Measurements from ENCODE around the gene JAK1. TPM values are rescaled to one million over a fixed set of nuclear protein-coding genes. Genes with fewer than 3 reads are reported as not detected.
A peak's percentile ranks its signal among the peaks of the same experiment; 100 is the strongest.

JAK1 gene
- total RNA-seq, 3 donors from 2014 or later (not counting 1 experiment from before 2014, with no cell fraction given): 507 to 626 (median 526) TPM

DNA sequence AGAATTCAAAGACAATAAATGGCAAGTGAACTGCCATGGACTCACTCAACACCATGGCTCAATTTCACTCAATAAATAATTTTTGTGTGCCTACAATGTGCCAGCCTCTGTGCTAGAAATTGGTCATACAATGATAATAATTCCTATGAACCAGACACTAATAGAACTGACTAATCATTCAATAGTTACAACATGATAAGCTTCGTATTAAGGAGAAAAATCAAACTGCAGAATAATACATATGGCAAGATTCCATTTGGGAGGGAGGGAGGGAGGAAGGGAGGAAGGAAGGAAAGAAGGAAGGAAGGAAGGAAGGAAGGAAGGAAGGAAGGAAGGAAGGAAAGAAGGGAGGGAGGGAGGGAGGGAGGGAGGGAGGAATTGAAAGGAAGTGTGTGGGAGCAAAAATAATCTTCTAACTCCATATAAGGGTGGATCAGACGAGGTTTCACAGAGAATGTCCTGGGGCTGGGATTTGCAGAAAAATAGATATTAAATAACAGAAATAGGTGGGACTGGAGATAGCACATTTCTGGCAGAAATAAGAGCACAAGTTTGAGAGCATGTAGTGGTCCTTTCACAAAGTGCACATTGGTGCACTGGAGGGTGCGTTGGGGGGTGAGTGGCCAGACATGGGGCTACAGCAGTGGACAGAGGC, 52.9 kb downstream of the JAK1 start:
- intact Hi-C loops (cut with micrococcal nuclease): loop anchor here (2.0 kb wide), 1 partner anchor 13 kb away; no protein-coding TSS in a partner anchor

DNA sequence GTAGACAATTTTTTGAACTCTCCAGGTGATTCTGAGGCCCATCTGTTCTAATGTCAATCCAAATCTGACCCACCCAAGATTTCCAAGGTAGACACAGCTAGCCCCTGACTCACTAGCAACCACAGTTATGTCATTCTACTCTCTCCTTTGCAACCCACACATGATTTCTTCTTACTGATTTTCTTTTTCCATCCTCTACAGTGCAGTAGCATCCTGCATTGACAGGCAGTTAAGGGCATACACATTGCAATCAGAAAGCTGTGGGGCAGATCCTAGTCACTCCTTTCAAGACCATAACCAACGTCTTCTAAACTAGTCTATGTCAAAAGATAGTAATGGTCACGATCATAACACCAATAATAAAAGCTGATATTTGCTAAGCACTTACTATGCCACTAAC, 54.2 kb downstream of the JAK1 start:
- peak overlapping the region; percentile 84 to 93 for H3K27ac Mint-ChIP-seq
- H3K4me3 Mint-ChIP-seq: peak overlapping the region; percentile 8
- intact Hi-C loops (cut with micrococcal nuclease): no loop called here
- H3K36me3 Mint-ChIP-seq: no peaks in the 10 kb centered on the region
- TF ChIP-seq, protein P1, sequence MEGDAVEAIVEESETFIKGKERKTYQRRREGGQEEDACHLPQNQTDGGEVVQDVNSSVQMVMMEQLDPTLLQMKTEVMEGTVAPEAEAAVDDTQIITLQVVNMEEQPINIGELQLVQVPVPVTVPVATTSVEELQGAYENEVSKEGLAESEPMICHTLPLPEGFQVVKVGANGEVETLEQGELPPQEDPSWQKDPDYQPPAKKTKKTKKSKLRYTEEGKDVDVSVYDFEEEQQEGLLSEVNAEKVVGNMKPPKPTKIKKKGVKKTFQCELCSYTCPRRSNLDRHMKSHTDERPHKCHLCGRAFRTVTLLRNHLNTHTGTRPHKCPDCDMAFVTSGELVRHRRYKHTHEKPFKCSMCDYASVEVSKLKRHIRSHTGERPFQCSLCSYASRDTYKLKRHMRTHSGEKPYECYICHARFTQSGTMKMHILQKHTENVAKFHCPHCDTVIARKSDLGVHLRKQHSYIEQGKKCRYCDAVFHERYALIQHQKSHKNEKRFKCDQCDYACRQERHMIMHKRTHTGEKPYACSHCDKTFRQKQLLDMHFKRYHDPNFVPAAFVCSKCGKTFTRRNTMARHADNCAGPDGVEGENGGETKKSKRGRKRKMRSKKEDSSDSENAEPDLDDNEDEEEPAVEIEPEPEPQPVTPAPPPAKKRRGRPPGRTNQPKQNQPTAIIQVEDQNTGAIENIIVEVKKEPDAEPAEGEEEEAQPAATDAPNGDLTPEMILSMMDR (IDR thresholded peaks at IDR 0.05): no peak
- DNase-seq (no peak), ATAC-seq (peak in 1 of 3 donors; percentile 33)
- WGBS (ENCODE audit: insufficient coverage): 64% methylated on average over 2 of the region's 2 CpGs
- Histone ChIP-seq H3K27me3 (ENCODE audit: control insufficient read depth, insufficient read depth, low read length) (no peaks in the 10 kb centered on the region), H3K4me1 (ENCODE audit: control insufficient read depth, insufficient read depth, low read length) (peaks cover 49% of the 10 kb centered on the region), H3K36me3 (ENCODE audit: control insufficient read depth, insufficient read depth, low read length) (no peaks in the 10 kb centered on the region), H3K27ac (ENCODE audit: low read length) (no peak overlapping the region), H3K9me3 (ENCODE audit: control insufficient read depth, insufficient read depth, low read length) (no peaks in the 10 kb centered on the region), H3K4me3 (ENCODE audit: low read length) (no peak overlapping the region)
- no peaks in the 10 kb centered on the region for H3K27me3 Mint-ChIP-seq (ENCODE audit: low read depth in 2 of 2)
- no peaks in the 10 kb centered on the region for H3K9me3 Mint-ChIP-seq
- H3K4me1 Mint-ChIP-seq: peaks cover 97 to 98% of the 10 kb centered on the region in 2 donors

More for the DNA sequence above, 52.9 kb downstream of the JAK1 start:
- no peaks in the 10 kb centered on the region for H3K36me3 Mint-ChIP-seq
- H3K27me3 Mint-ChIP-seq (ENCODE audit: low read depth in 2 of 2): no peaks in the 10 kb centered on the region
- WGBS (ENCODE audit: insufficient coverage): 78% methylated on average over 2 of the region's 3 CpGs
- peaks cover 98% of the 10 kb centered on the region in 2 donors for H3K4me1 Mint-ChIP-seq
- H3K36me3 ChIP-seq (ENCODE audit: control insufficient read depth, insufficient read depth, low read length): no peaks in the 10 kb centered on the region
- peak overlapping the region; percentile 84 to 93 for H3K27ac Mint-ChIP-seq
- TF ChIP-seq, protein P1 (IDR thresholded peaks at IDR 0.05): no peak
- no peaks in the 10 kb centered on the region for H3K9me3 ChIP-seq (ENCODE audit: control insufficient read depth, insufficient read depth, low read length)
- H3K4me3 Mint-ChIP-seq: peak overlapping the region; percentile 77
- H3K4me3 ChIP-seq (ENCODE audit: low read length): no peak overlapping the region
- no peak for DNase-seq
- ATAC-seq: no peak
- H3K4me1 ChIP-seq (ENCODE audit: control insufficient read depth, insufficient read depth, low read length): peaks cover 61% of the 10 kb centered on the region
- H3K9me3 Mint-ChIP-seq: no peaks in the 10 kb centered on the region
- H3K27ac ChIP-seq (ENCODE audit: low read length): no peak overlapping the region
- no peaks in the 10 kb centered on the region for H3K27me3 ChIP-seq (ENCODE audit: control insufficient read depth, insufficient read depth, low read length)

DNA sequence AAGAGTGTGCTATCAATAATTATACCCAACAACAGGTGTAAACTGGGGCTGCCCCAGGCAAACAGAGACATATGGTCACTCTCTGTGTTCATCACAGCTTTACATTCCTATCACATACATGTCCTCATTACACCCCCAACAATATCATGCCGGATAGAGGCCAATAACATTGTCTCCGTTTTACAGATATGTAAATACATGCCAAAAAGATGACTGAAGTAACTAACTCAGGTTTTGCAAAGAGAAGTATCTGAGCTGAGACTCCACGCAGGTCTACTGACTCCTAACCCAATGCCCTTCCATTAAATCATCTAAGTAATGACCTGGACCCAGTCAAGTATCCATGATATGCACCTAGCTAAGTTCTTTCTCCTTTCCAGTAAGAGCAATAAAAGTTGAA, 55.0 kb downstream of the JAK1 start:
- Histone ChIP-seq H3K36me3 (ENCODE audit: control insufficient read depth, insufficient read depth, low read length) (no peaks in the 10 kb centered on the region), H3K4me3 (ENCODE audit: low read length) (no peak overlapping the region), H3K27me3 (ENCODE audit: control insufficient read depth, insufficient read depth, low read length) (no peaks in the 10 kb centered on the region), H3K4me1 (ENCODE audit: control insufficient read depth, insufficient read depth, low read length) (peaks cover 41% of the 10 kb centered on the region), H3K27ac (ENCODE audit: low read length) (no peak overlapping the region), H3K9me3 (ENCODE audit: control insufficient read depth, insufficient read depth, low read length) (no peaks in the 10 kb centered on the region)
- Mint-ChIP-seq H3K4me1 (peaks cover 97 to 98% of the 10 kb centered on the region in 2 donors), H3K9me3 (no peaks in the 10 kb centered on the region), H3K36me3 (no peaks in the 10 kb centered on the region), H3K27me3 (ENCODE audit: low read depth in 2 of 2) (no peaks in the 10 kb centered on the region), H3K4me3 (peak overlapping the region; percentile 18), H3K27ac (peak overlapping the region; percentile 84 to 93)
- WGBS (ENCODE audit: insufficient coverage): 87% methylated on average over 3 of the region's 3 CpGs
- ATAC-seq: no peak
- intact Hi-C loops (cut with micrococcal nuclease): no loop called here
- no peak for DNase-seq
- TF ChIP-seq, protein P1 (IDR thresholded peaks at IDR 0.05): no peak

DNA sequence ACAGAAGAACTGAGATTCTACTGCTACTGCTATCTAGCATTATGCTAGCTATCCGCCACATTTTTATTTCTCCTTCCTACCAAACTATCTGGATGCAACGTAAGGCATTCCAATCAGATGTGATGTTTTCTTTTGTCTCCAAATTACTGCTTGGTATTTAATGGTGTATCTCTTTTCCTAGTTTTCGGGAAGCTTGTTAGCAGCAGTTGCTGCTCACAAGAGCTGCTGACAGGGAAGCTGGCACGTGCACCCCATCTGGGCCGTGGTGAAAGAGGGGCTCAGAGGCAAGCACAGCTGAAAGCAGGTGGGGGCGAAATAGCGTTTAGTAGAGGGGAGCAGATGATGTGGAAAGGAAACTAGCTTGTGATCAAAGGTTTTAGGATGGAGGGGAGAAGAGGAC, 57.3 kb downstream of the JAK1 start:
- TF ChIP-seq, protein P1 (IDR thresholded peaks at IDR 0.05): no peak
- ATAC-seq (no peak), DNase-seq (no peak)
- Histone ChIP-seq H3K36me3 (ENCODE audit: control insufficient read depth, insufficient read depth, low read length) (no peaks in the 10 kb centered on the region), H3K4me3 (ENCODE audit: low read length) (no peak overlapping the region), H3K27me3 (ENCODE audit: control insufficient read depth, insufficient read depth, low read length) (no peaks in the 10 kb centered on the region), H3K4me1 (ENCODE audit: control insufficient read depth, insufficient read depth, low read length) (peaks cover 36% of the 10 kb centered on the region), H3K9me3 (ENCODE audit: control insufficient read depth, insufficient read depth, low read length) (no peaks in the 10 kb centered on the region), H3K27ac (ENCODE audit: low read length) (no peak overlapping the region)
- Mint-ChIP-seq H3K27me3 (ENCODE audit: low read depth in 2 of 2) (no peaks in the 10 kb centered on the region), H3K4me1 (peaks cover 96 to 98% of the 10 kb centered on the region in 2 donors), H3K27ac (peak overlapping the region; percentile 84 to 93), H3K9me3 (no peaks in the 10 kb centered on the region), H3K36me3 (no peaks in the 10 kb centered on the region), H3K4me3 (peak overlapping the region; percentile 63)
- intact Hi-C loops (cut with micrococcal nuclease): no loop called here
- 72% methylated on average over 7 of the region's 7 CpGs for WGBS (ENCODE audit: insufficient coverage)
